HEK293T (cell line): Measurements from ENCODE around the gene ACSM2A.
"Not testable (repeated sequence)": the region's sequence is repeated elsewhere in the genome, so short reads cannot be mapped to it uniquely, and the experiment has no call there.

Experiments used
- CTCF ChIA-PET: fragments of 350-600 bp; formaldehyde crosslinking; extraction: SDS; loops from one replicate; lab custom pipeline; 2021; ENCODE audit warnings: antibody characterized with exemption, inconsistent platforms; lab: Yijun Ruan, JAX
- POLR2A ChIA-PET: fragments of 350-600 bp; formaldehyde crosslinking; extraction: SDS; loops from one replicate; lab custom pipeline; 2020; ENCODE audit warnings: antibody characterized with exemption, inconsistent platforms; lab: Yijun Ruan, JAX
- DNase-seq: peaks from one replicate; pipeline ENCODE4 v3.0.0; 2012; ENCODE audit warnings: mixed read lengths; ENCODE audit errors: extremely low spot score
- ARNT ChIP-seq: fragments of 450-650 bp; IDR thresholded peaks from 2 replicates; pipeline ENCODE4 v1.6.1; 2017; ENCODE audit warnings: mild to moderate bottlenecking
- BHLHE40 ChIP-seq: fragments of 450-650 bp; IDR thresholded peaks from 2 replicates; pipeline ENCODE4 v1.6.1; 2016; ENCODE audit warnings: mild to moderate bottlenecking, moderate library complexity, borderline replicate concordance
- CTBP1 ChIP-seq: fragments of 450-650 bp; IDR thresholded peaks from 2 replicates; pipeline ENCODE4 v1.6.1; 2016; ENCODE audit warnings: borderline replicate concordance
- ELF4 ChIP-seq: fragments of 450-650 bp; IDR thresholded peaks from 2 replicates; pipeline ENCODE4 v1.6.1; 2017; ENCODE audit warnings: antibody characterized with exemption
- FOXA1 ChIP-seq: fragments of 450-650 bp; IDR thresholded peaks from 2 replicates; pipeline ENCODE4 v1.6.1; 2016; ENCODE audit warnings: mild to moderate bottlenecking
- FOXK2 ChIP-seq: fragments of 450-650 bp; IDR thresholded peaks from 2 replicates; pipeline ENCODE4 v1.6.1; 2016; ENCODE audit warnings: mild to moderate bottlenecking
- FOXM1 ChIP-seq: fragments of 450-650 bp; IDR thresholded peaks from 2 replicates; pipeline ENCODE4 v1.6.1; 2017; ENCODE audit warnings: mild to moderate bottlenecking, borderline replicate concordance
- HDGF ChIP-seq: fragments of 450-650 bp; IDR thresholded peaks from 2 replicates; pipeline ENCODE4 v1.6.1; 2017; ENCODE audit warnings: antibody characterized with exemption, borderline replicate concordance
- L3MBTL2 ChIP-seq: fragments of 450-650 bp; conservative IDR thresholded peaks from 2 replicates; pipeline ENCODE4 v1.6.1; 2016; ENCODE audit warnings: mild to moderate bottlenecking
- LEF1 ChIP-seq: fragments of 450-650 bp; IDR thresholded peaks from 2 replicates; pipeline ENCODE4 v1.6.1; 2017; ENCODE audit warnings: mild to moderate bottlenecking, borderline replicate concordance
- NFRKB ChIP-seq: fragments of 450-650 bp; IDR thresholded peaks from 2 replicates; pipeline ENCODE4 v1.6.1; 2016; ENCODE audit warnings: mild to moderate bottlenecking, moderate library complexity
- PKNOX1 ChIP-seq: fragments of 450-650 bp; IDR thresholded peaks from 2 replicates; pipeline ENCODE4 v1.6.1; 2016
- SP1 ChIP-seq: fragments of 450-650 bp; IDR thresholded peaks from 2 replicates; pipeline ENCODE4 v1.6.1; 2017
- SUZ12 ChIP-seq: fragments of 450-650 bp; IDR thresholded peaks from 2 replicates; pipeline ENCODE4 v1.6.1; 2016; ENCODE audit warnings: mild to moderate bottlenecking
- TARDBP ChIP-seq: fragments of 450-650 bp; IDR thresholded peaks from 2 replicates; pipeline ENCODE4 v1.6.1; 2016
- ZNF384 ChIP-seq: fragments of 450-650 bp; IDR thresholded peaks from 2 replicates; pipeline ENCODE4 v1.6.1; 2016

Gene ACSM2A

GRCh38 chr16:20517149-20517548 is 65.8 kb downstream of the ACSM2A start:
- no peak for DNase-seq
- POLR2A ChIA-PET = no interaction called here
- TF ChIP-seq BHLHE40 (no peak), ARNT (no peak), CTBP1 (no peak), LEF1 (no peak), FOXM1 (no peak), SUZ12 (no peak), PKNOX1 (no peak), FOXK2 (no peak), HDGF (no peak), ZNF384 (no peak), TARDBP (no peak), FOXA1 (no peak), SP1 (no peak), L3MBTL2 (no peak), NFRKB (no peak), ELF4 (no peak)
- CTCF ChIA-PET = no interaction called here

GRCh38 chr16:20519231-20519630 is 67.9 kb downstream of the ACSM2A start:
- CTCF ChIA-PET = no interaction called here
- no peak for DNase-seq
- POLR2A ChIA-PET = no interaction called here
- TF ChIP-seq BHLHE40 (no peak), ARNT (no peak), TARDBP (no peak), FOXK2 (no peak), CTBP1 (no peak), NFRKB (no peak), ZNF384 (no peak), LEF1 (no peak), SUZ12 (no peak), ELF4 (no peak), SP1 (no peak), FOXM1 (no peak), HDGF (no peak), FOXA1 (no peak), PKNOX1 (no peak)

GRCh38 chr16:20520103-20520502 is 68.8 kb downstream of the ACSM2A start:
- TF ChIP-seq FOXA1 = no peak
- ChIA-PET CTCF (no interaction called here), POLR2A (no interaction called here)
- no peak for DNase-seq

GRCh38 chr16:20531795-20532194 is 80.5 kb downstream of the ACSM2A start:
- DNase-seq, CTCF ChIA-PET, POLR2A ChIA-PET: not testable (repeated sequence)

- DNase-seq, POLR2A ChIA-PET, CTCF ChIA-PET: not testable (repeated sequence)
Measured at GRCh38 chr16:20532284-20532792, 81.0 kb downstream of the ACSM2A start.

- POLR2A ChIA-PET, DNase-seq, CTCF ChIA-PET: not testable (repeated sequence)
Measured at GRCh38 chr16:20536669-20537068, 85.3 kb downstream of the ACSM2A start.
